Upper lobe of left lung (tissue), 6 donors: ENCODE measurements around the gene AGBL4. TPM values are rescaled to one million over a fixed set of nuclear protein-coding genes. Genes with fewer than 3 reads are reported as not detected.

Source experiments
- ATAC-seq, 2 donors: fragments of 200-7000 bp; cut with Tn5 transposase; one replicate each; pipeline ENCODE4 v1.9.1; 2022; ENCODE audit warnings: mild to moderate bottlenecking in 2 of 2, moderate library complexity in 2 of 2; ENCODE audit not compliant: low FRiP score in 2 of 2
- DNase-seq, 2 donors: peaks; one replicate each; pipeline ENCODE4 v3.0.0-alpha.2; 2019 to 2020
- H3K27ac ChIP-seq, 4 donors: fragments of 200-600 bp; sonication (generic); one replicate each; pipeline ENCODE4 v1.5.1; 2016 to 2019
- H3K27me3 ChIP-seq, 4 donors: fragments of 200-600 bp; sonication (generic); one replicate each; pipeline ENCODE4 v1.5.1; 2017 to 2019
- H3K36me3 ChIP-seq, 4 donors: fragments of 200-600 bp; sonication (generic); one replicate each; pipeline ENCODE4 v1.5.1; 2016 to 2019
- H3K4me1 ChIP-seq, 4 donors: fragments of 200-600 bp; sonication (generic); one replicate each; pipeline ENCODE4 v1.5.1; 2018 to 2019
- H3K4me3 ChIP-seq, 4 donors: fragments of 200-600 bp; sonication (generic); one replicate each; pipeline ENCODE4 v1.5.1; 2017 to 2019; ENCODE audit warnings: mild to moderate bottlenecking in 2 of 4, moderate library complexity in 1 of 4
- H3K9me3 ChIP-seq, 4 donors: fragments of 200-600 bp; sonication (generic); one replicate each; pipeline ENCODE4 v1.5.1; 2018 to 2019
- EP300 ChIP-seq, 4 donors: sonication (generic); formaldehyde crosslinking; IDR thresholded peaks; one replicate each; pipeline ENCODE4 v1.5.1; 2017; ENCODE audit warnings: antibody characterized with exemption in 4 of 4, control low read depth in 2 of 4
- POLR2A ChIP-seq, 4 donors: fragments of 450-650 bp; IDR thresholded peaks; one replicate each; pipeline ENCODE4 v1.5.1; 2016 to 2017; ENCODE audit warnings: antibody characterized with exemption in 4 of 4, mild to moderate bottlenecking in 2 of 4
- POLR2AphosphoS5 ChIP-seq, 2 donors: sonication (generic); formaldehyde crosslinking; IDR thresholded peaks; one replicate each; pipeline ENCODE4 v1.5.1; 2017; ENCODE audit warnings: antibody characterized with exemption in 2 of 2
- WGBS, 2 donors: methylation state at CpG; one replicate each; pipeline ENCODE4 v1.1.5; 2017 to 2018; 5-methylcytosine and 5-hydroxymethylcytosine counted together
- total RNA-seq, 6 donors: library from RNA; depleted of rRNA in 4 of 6; stranded (reverse); fragments of >200 nt in 4 of 6; gene quantifications; one replicate each; pipeline versions ENCODE4 v1.1.0 to v1.2.1, GENCODE V29; 2016 to 2021
- TF ChIP-seq, protein P1 (sequence below), 6 experiments: fragments of 450-650 bp in 4 of 6; fragments of 200-600 bp in 2 of 6; sonication (generic) in 2 of 6; IDR thresholded peaks; one replicate each; pipeline ENCODE4 v1.5.1; 2016 to 2019; ENCODE audit warnings: antibody characterized with exemption in 6 of 6
- donor health status: DM: no; HTN: no; CAD: no; lungs with moderate emphysema.
- donor health status: DM: no; HTN: yes; CAD: no; lungs with severe emphysema.

Gene AGBL4
- total RNA-seq, 6 donors from 2014 or later, result 0.57 to 10.5 (median 1.5) TPM

DNA sequence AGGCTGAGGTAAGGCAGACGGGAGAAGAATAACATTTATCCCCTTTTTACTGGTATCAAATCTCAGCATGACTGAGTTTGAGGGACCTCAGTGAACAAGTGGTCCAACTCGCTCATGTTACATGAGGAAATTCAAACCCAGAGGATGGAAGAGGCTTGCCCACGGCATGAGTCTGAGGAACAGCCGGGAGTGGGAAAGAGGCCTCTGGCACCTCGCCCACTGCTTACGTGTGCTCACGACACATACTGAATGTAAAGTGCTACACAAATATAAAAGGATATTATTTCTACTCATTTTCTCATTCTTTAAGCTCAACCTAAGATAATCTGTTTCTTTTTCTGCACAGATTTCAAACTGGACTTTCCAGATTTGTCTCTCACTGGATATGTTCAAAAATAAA lies 1261.8 kb downstream of the AGBL4 start:
- peaks cover 0 to 21% (median 7%) of the 10 kb centered on the region in 4 donors for H3K36me3 ChIP-seq
- DNase-seq, result no peak
- TF ChIP-seq, protein P1, sequence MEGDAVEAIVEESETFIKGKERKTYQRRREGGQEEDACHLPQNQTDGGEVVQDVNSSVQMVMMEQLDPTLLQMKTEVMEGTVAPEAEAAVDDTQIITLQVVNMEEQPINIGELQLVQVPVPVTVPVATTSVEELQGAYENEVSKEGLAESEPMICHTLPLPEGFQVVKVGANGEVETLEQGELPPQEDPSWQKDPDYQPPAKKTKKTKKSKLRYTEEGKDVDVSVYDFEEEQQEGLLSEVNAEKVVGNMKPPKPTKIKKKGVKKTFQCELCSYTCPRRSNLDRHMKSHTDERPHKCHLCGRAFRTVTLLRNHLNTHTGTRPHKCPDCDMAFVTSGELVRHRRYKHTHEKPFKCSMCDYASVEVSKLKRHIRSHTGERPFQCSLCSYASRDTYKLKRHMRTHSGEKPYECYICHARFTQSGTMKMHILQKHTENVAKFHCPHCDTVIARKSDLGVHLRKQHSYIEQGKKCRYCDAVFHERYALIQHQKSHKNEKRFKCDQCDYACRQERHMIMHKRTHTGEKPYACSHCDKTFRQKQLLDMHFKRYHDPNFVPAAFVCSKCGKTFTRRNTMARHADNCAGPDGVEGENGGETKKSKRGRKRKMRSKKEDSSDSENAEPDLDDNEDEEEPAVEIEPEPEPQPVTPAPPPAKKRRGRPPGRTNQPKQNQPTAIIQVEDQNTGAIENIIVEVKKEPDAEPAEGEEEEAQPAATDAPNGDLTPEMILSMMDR (IDR thresholded peaks at IDR 0.05), result no peak
- no peak for TF ChIP-seq POLR2A (IDR thresholded peaks at IDR 0.05)
- no peak for TF ChIP-seq EP300 (IDR thresholded peaks at IDR 0.05)
- no peak for TF ChIP-seq POLR2AphosphoS5 (IDR thresholded peaks at IDR 0.05)
- no peak overlapping the region for H3K4me3 ChIP-seq
- 69 to 76% methylated on average over 7 of the region's 7 CpGs for WGBS, 2 donors
- H3K4me1 ChIP-seq, result no peaks in the 10 kb centered on the region
- no peaks in the 10 kb centered on the region for H3K27me3 ChIP-seq
- H3K9me3 ChIP-seq, result no peaks in the 10 kb centered on the region
- H3K27ac ChIP-seq, result no peak overlapping the region
- ATAC-seq, result no peak

- Histone ChIP-seq H3K4me1 (no peaks in the 10 kb centered on the region), H3K27ac (no peak overlapping the region), H3K9me3 (no peaks in the 10 kb centered on the region), H3K4me3 (no peak overlapping the region), H3K36me3 (peaks cover 0 to 22% (median 7%) of the 10 kb centered on the region in 4 donors), H3K27me3 (no peaks in the 10 kb centered on the region)
- TF ChIP-seq POLR2A (IDR thresholded peaks at IDR 0.05) (no peak), EP300 (IDR thresholded peaks at IDR 0.05) (no peak), POLR2AphosphoS5 (IDR thresholded peaks at IDR 0.05) (no peak)
- TF ChIP-seq, protein P1 (IDR thresholded peaks at IDR 0.05), result no peak
- ATAC-seq (no peak), DNase-seq (no peak)
Measured at GRCh38 chr1:48761411-48761810, 1262.3 kb downstream of the AGBL4 start.

DNA sequence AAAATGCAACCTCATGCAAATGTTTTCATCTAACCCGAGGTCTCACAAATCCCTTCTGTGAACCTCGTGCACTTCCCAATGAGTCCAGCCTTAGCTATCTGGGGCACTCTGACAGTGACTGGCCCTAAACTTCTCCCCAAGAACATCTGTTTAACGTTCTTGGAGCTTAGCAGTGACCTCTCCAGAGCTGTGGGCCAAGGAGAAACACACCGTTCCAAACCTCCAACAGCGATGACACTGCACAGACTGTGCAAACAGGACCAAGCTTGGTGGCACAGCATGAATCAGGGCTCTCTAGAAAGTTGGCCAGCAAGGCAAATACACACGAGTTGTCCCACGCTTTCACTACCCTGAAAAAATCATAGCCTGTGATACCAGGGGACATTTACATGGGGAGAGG lies 1262.9 kb downstream of the AGBL4 start:
- WGBS, 2 donors, result 76 to 86% methylated on average over 7 of the region's 7 CpGs
- no peak for ATAC-seq

DNA sequence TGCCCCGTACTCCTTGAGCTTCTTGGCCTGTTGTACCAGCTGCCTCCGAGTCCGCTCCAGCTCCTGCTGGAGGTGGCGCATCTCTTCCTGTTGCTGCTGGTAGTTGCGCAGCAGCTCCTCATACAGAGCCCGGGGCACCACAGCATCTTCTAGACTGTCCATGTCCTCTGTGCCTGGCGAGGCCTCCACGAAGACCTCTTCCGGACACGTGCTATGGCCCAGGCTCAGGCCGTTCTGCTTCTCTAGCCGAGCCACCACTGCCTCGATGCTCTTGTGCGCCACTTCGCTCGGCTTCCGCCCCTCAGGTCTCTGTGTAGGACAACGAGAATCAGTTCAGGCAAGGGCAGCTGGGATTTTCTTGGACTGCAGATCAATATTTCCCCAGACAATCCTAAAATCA lies 1264.8 kb downstream of the AGBL4 start:
- no peak overlapping the region for H3K4me3 ChIP-seq
- H3K4me1 ChIP-seq, result no peaks in the 10 kb centered on the region
- peaks cover 0 to 22% (median 7%) of the 10 kb centered on the region in 4 donors for H3K36me3 ChIP-seq
- no peak overlapping the region for H3K27ac ChIP-seq
- DNase-seq, result peak in 1 of 2 donors; percentile 45
- ATAC-seq, result no peak
- TF ChIP-seq POLR2AphosphoS5 (IDR thresholded peaks at IDR 0.05), result no peak
- TF ChIP-seq, protein P1 (IDR thresholded peaks at IDR 0.05), result no peak
- TF ChIP-seq POLR2A (IDR thresholded peaks at IDR 0.05), result no peak
- no peak for TF ChIP-seq EP300 (IDR thresholded peaks at IDR 0.05)
- no peaks in the 10 kb centered on the region for H3K27me3 ChIP-seq
- 94% methylated on average over 18 of the region's 18 CpGs for WGBS, 2 donors
- H3K9me3 ChIP-seq, result no peaks in the 10 kb centered on the region

More for the DNA sequence above, 1262.9 kb downstream of the AGBL4 start:
- H3K36me3 ChIP-seq, result peaks cover 0 to 22% (median 7%) of the 10 kb centered on the region in 4 donors
- DNase-seq, result no peak
- H3K27ac ChIP-seq, result no peak overlapping the region
- no peaks in the 10 kb centered on the region for H3K9me3 ChIP-seq
- no peaks in the 10 kb centered on the region for H3K27me3 ChIP-seq
- H3K4me3 ChIP-seq, result no peak overlapping the region
- TF ChIP-seq POLR2A (IDR thresholded peaks at IDR 0.05), result no peak
- TF ChIP-seq POLR2AphosphoS5 (IDR thresholded peaks at IDR 0.05), result no peak
- no peak for TF ChIP-seq EP300 (IDR thresholded peaks at IDR 0.05)
- TF ChIP-seq, protein P1 (IDR thresholded peaks at IDR 0.05), result no peak
- no peaks in the 10 kb centered on the region for H3K4me1 ChIP-seq

DNA sequence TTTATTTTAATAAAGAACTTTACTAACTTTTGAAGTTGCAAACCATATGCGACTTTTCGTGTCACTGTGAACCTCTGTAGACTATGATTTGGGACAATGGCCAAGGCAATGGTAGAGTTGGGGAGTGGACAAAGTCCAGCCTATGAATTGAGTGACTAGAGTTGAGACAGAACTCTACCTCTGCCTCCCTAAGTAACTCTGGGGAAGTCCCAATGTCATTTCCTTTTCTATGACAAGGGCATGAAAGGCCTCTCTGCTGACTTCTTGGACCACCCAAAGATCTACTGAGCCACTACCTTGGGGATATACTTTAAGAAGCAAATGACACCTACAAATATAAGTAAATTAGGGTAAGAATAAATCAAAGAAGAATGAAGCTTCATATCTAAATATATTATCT lies 1266.4 kb downstream of the AGBL4 start:
- H3K27ac ChIP-seq, result no peak overlapping the region
- H3K4me3 ChIP-seq, result no peak overlapping the region
- TF ChIP-seq POLR2AphosphoS5 (IDR thresholded peaks at IDR 0.05) (no peak), EP300 (IDR thresholded peaks at IDR 0.05) (no peak), POLR2A (IDR thresholded peaks at IDR 0.05) (no peak)
- TF ChIP-seq, protein P1 (IDR thresholded peaks at IDR 0.05), result no peak
- H3K9me3 ChIP-seq, result no peaks in the 10 kb centered on the region
- H3K4me1 ChIP-seq, result no peaks in the 10 kb centered on the region
- H3K27me3 ChIP-seq, result no peaks in the 10 kb centered on the region
- DNase-seq (no peak), ATAC-seq (no peak)
- H3K36me3 ChIP-seq, result peaks cover 0 to 22% (median 7%) of the 10 kb centered on the region in 4 donors
- WGBS, 2 donors, result 96% methylated on average over 2 of the region's 2 CpGs
